ENCODE data around the gene MAD2L2. TPM values are rescaled to one million over a fixed set of nuclear protein-coding genes. Genes with fewer than 3 reads are reported as not detected.

The MAD2L2 gene
- total RNA-seq, 1 experiment from 2014 or later = 172 TPM

- no peaks in the 10 kb centered on the region for H3K27me3 ChIP-seq
- no peak for DNase-seq
- no peaks in the 10 kb centered on the region for H3K9me3 ChIP-seq (replicated peaks)
- peaks cover 4% of the 10 kb centered on the region; the same call in 1 of the 2 replicates for H3K4me1 ChIP-seq
- peaks cover 39% of the 10 kb centered on the region for H3K36me3 ChIP-seq
- no peak overlapping the region for H3K27ac ChIP-seq
- no peak overlapping the region for H3K4me3 ChIP-seq
These were observed 2.5 kb downstream of the MAD2L2 start for GRCh38 chr1:11678442-11678841.

GRCh38 chr1:11676386-11677103, 4.4 kb downstream of the MAD2L2 start:
- no peak overlapping the region for H3K4me3 ChIP-seq
- DNase-seq = no peak
- no peak overlapping the region for H3K27ac ChIP-seq
- H3K9me3 ChIP-seq (replicated peaks) = no peaks in the 10 kb centered on the region
- no peaks in the 10 kb centered on the region for H3K27me3 ChIP-seq
- peaks cover 43% of the 10 kb centered on the region for H3K36me3 ChIP-seq
- no peaks in the 10 kb centered on the region for H3K4me1 ChIP-seq

GRCh38 chr1:11675325-11675724, 5.6 kb downstream of the MAD2L2 start:
- Histone ChIP-seq H3K27ac (no peak overlapping the region), H3K4me3 (no peak overlapping the region), H3K36me3 (peaks cover 43% of the 10 kb centered on the region), H3K4me1 (no peaks in the 10 kb centered on the region), H3K27me3 (no peaks in the 10 kb centered on the region), H3K9me3 (replicated peaks) (no peaks in the 10 kb centered on the region)
- DNase-seq = no peak

GRCh38 chr1:11674488-11674887, 6.5 kb downstream of the MAD2L2 start:
- no peak overlapping the region for H3K4me3 ChIP-seq
- no peak overlapping the region for H3K27ac ChIP-seq
- no peak for DNase-seq
- peaks cover 43% of the 10 kb centered on the region for H3K36me3 ChIP-seq
- no peaks in the 10 kb centered on the region for H3K9me3 ChIP-seq (replicated peaks)
- H3K4me1 ChIP-seq = no peaks in the 10 kb centered on the region
- no peaks in the 10 kb centered on the region for H3K27me3 ChIP-seq

- H3K27me3 ChIP-seq = no peaks in the 10 kb centered on the region
- H3K27ac ChIP-seq = no peak overlapping the region
- DNase-seq = no peak
- no peaks in the 10 kb centered on the region for H3K4me1 ChIP-seq
- no peaks in the 10 kb centered on the region for H3K9me3 ChIP-seq (replicated peaks)
- H3K36me3 ChIP-seq = peaks cover 40% of the 10 kb centered on the region
- H3K4me3 ChIP-seq = no peak overlapping the region
These were observed 7.7 kb downstream of the MAD2L2 start for GRCh38 chr1:11673089-11673769.

- no peak overlapping the region for H3K4me3 ChIP-seq
- H3K36me3 ChIP-seq = peaks cover 34% of the 10 kb centered on the region
- DNase-seq = no peak
- H3K27ac ChIP-seq = no peak overlapping the region
- no peaks in the 10 kb centered on the region for H3K27me3 ChIP-seq
- no peaks in the 10 kb centered on the region for H3K9me3 ChIP-seq (replicated peaks)
- no peaks in the 10 kb centered on the region for H3K4me1 ChIP-seq
These were observed 9.2 kb downstream of the MAD2L2 start for GRCh38 chr1:11671544-11672286.

- no peak overlapping the region for H3K27ac ChIP-seq
- H3K4me3 ChIP-seq = no peak overlapping the region
- no peaks in the 10 kb centered on the region for H3K27me3 ChIP-seq
- H3K4me1 ChIP-seq = no peaks in the 10 kb centered on the region
- peaks cover 30% of the 10 kb centered on the region for H3K36me3 ChIP-seq
- DNase-seq = no peak
- no peaks in the 10 kb centered on the region for H3K9me3 ChIP-seq (replicated peaks)
These were observed 9.8 kb downstream of the MAD2L2 start for GRCh38 chr1:11671205-11671543.

- Histone ChIP-seq H3K27ac (no peak overlapping the region), H3K4me1 (no peaks in the 10 kb centered on the region)
These were observed 10.2 kb downstream of the MAD2L2 start for GRCh38 chr1:11670747-11671146.

GRCh38 chr1:11668516-11668915, 12.4 kb downstream of the MAD2L2 start:
- Histone ChIP-seq H3K4me1 (no peaks in the 10 kb centered on the region), H3K36me3 (peaks cover 5% of the 10 kb centered on the region; the same call in 1 of the 2 replicates), H3K27me3 (no peaks in the 10 kb centered on the region), H3K4me3 (no peak overlapping the region), H3K9me3 (replicated peaks) (no peaks in the 10 kb centered on the region), H3K27ac (no peak overlapping the region)
- no peak for DNase-seq

More at GRCh38 chr1:11670747-11671146, 10.2 kb downstream of the MAD2L2 start:
- no peaks in the 10 kb centered on the region for H3K27me3 ChIP-seq
- H3K36me3 ChIP-seq = peaks cover 27% of the 10 kb centered on the region
- no peak for DNase-seq
- H3K4me3 ChIP-seq = no peak overlapping the region
- H3K9me3 ChIP-seq (replicated peaks) = no peaks in the 10 kb centered on the region

GRCh38 chr1:11664336-11665065, 16.4 kb downstream of the MAD2L2 start:
- Histone ChIP-seq H3K27ac (no peak overlapping the region), H3K4me1 (no peaks in the 10 kb centered on the region), H3K36me3 (no peaks in the 10 kb centered on the region), H3K9me3 (replicated peaks) (no peaks in the 10 kb centered on the region), H3K4me3 (no peak overlapping the region), H3K27me3 (no peaks in the 10 kb centered on the region)
- no peak for DNase-seq

- Histone ChIP-seq H3K27ac (no peak overlapping the region), H3K4me3 (no peak overlapping the region), H3K36me3 (no peaks in the 10 kb centered on the region), H3K9me3 (replicated peaks) (no peaks in the 10 kb centered on the region), H3K27me3 (no peaks in the 10 kb centered on the region), H3K4me1 (no peaks in the 10 kb centered on the region)
- no peak for DNase-seq
These were observed 19.8 kb downstream of the MAD2L2 start for GRCh38 chr1:11661103-11661502.

- no peak for DNase-seq
- Histone ChIP-seq H3K36me3 (no peaks in the 10 kb centered on the region), H3K4me1 (no peaks in the 10 kb centered on the region), H3K27ac (no peak overlapping the region), H3K4me3 (no peak overlapping the region), H3K9me3 (replicated peaks) (no peaks in the 10 kb centered on the region), H3K27me3 (no peaks in the 10 kb centered on the region)
These were observed 21.2 kb downstream of the MAD2L2 start for GRCh38 chr1:11659748-11660147.

- no peak overlapping the region for H3K4me3 ChIP-seq
- no peak for DNase-seq
- H3K9me3 ChIP-seq (replicated peaks) = no peaks in the 10 kb centered on the region
- H3K36me3 ChIP-seq = no peaks in the 10 kb centered on the region
- H3K4me1 ChIP-seq = no peaks in the 10 kb centered on the region
- H3K27me3 ChIP-seq = no peaks in the 10 kb centered on the region
- no peak overlapping the region for H3K27ac ChIP-seq
These were observed 22.4 kb downstream of the MAD2L2 start for GRCh38 chr1:11658542-11658941.

- DNase-seq = no peak
- Histone ChIP-seq H3K36me3 (no peaks in the 10 kb centered on the region), H3K4me3 (no peak overlapping the region), H3K9me3 (replicated peaks) (no peaks in the 10 kb centered on the region), H3K27me3 (peaks cover under 1% of the 10 kb centered on the region; the same call in 1 of the 2 replicates), H3K27ac (no peak overlapping the region), H3K4me1 (no peaks in the 10 kb centered on the region)
These were observed 23.3 kb downstream of the MAD2L2 start for GRCh38 chr1:11657654-11658053.
